ENCODE measurements around the gene CSF2.

Gene CSF2

GRCh38 chr5:132069994-132070393, 3.6 kb upstream of the CSF2 start:
- no peak for DNase-seq (ENCODE audit: low spot score)

- DNase-seq (ENCODE audit: low spot score), result no peak
Measured at GRCh38 chr5:132070460-132071337, 2.9 kb upstream of the CSF2 start.

- no peak for DNase-seq (ENCODE audit: low spot score)
Measured at GRCh38 chr5:132071338-132071707, 2.3 kb upstream of the CSF2 start.

DNA sequence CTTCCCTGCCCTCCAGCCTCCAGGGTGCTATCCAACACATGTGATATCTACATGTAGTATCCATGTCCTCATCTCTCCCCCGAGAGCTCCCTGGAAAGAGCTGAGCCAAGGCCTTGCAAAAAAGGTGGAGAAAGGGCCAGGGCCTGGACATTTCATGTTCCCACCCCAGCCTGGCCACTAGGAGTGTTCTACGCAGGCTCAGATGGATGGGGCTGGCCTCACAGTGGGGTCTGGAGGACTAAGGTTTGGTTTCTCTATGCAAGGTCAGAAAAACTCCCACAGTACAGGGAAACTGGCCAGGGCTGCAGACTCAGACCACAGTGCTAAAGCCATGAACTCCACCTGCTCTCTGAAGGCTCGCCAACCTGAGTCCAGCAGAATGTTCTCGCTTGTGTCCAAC, 1.5 kb upstream of the CSF2 start:
- DNase-seq (ENCODE audit: low spot score), result no peak

GRCh38 chr5:132072528-132072927, 1.1 kb upstream of the CSF2 start:
- DNase-seq (ENCODE audit: low spot score), result no peak

DNA sequence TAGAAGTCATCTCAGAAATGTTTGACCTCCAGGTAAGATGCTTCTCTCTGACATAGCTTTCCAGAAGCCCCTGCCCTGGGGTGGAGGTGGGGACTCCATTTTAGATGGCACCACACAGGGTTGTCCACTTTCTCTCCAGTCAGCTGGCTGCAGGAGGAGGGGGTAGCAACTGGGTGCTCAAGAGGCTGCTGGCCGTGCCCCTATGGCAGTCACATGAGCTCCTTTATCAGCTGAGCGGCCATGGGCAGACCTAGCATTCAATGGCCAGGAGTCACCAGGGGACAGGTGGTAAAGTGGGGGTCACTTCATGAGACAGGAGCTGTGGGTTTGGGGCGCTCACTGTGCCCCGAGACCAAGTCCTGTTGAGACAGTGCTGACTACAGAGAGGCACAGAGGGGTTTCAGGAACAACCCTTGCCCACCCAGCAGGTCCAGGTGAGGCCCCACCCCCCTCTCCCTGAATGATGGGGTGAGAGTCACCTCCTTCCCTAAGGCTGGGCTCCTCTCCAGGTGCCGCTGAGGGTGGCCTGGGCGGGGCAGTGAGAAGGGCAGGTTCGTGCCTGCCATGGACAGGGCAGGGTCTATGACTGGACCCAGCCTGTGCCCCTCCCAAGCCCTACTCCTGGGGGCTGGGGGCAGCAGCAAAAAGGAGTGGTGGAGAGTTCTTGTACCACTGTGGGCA, 642 bp downstream of the CSF2 start:
- DNase-seq (ENCODE audit: low spot score), result no peak

DNA sequence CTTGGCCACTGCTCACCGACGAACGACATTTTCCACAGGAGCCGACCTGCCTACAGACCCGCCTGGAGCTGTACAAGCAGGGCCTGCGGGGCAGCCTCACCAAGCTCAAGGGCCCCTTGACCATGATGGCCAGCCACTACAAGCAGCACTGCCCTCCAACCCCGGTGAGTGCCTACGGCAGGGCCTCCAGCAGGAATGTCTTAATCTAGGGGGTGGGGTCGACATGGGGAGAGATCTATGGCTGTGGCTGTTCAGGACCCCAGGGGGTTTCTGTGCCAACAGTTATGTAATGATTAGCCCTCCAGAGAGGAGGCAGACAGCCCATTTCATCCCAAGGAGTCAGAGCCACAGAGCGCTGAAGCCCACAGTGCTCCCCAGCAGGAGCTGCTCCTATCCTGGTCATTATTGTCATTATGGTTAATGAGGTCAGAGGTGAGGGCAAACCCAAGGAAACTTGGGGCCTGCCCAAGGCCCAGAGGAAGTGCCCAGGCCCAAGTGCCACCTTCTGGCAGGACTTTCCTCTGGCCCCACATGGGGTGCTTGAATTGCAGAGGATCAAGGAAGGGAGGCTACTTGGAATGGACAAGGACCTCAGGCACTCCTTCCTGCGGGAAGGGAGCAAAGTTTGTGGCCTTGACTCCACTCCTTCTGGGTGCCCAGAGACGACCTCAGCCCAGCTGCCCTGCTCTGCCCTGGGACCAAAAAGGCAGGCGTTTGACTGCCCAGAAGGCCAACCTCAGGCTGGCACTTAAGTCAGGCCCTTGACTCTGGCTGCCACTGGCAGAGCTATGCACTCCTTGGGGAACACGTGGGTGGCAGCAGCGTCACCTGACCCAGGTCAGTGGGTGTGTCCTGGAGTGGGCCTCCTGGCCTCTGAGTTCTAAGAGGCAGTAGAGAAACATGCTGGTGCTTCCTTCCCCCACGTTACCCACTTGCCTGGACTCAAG, 1.5 kb downstream of the CSF2 start:
- DNase-seq (ENCODE audit: low spot score), result no peak

GRCh38 chr5:132075719-132076077, 2.1 kb downstream of the CSF2 start:
- no peak for DNase-seq (ENCODE audit: low spot score)

GRCh38 chr5:132076202-132076830, 2.7 kb downstream of the CSF2 start:
- DNase-seq (ENCODE audit: low spot score), result no peak

GRCh38 chr5:132076983-132077382, 3.4 kb downstream of the CSF2 start:
- DNase-seq (ENCODE audit: low spot score), result no peak

DNA sequence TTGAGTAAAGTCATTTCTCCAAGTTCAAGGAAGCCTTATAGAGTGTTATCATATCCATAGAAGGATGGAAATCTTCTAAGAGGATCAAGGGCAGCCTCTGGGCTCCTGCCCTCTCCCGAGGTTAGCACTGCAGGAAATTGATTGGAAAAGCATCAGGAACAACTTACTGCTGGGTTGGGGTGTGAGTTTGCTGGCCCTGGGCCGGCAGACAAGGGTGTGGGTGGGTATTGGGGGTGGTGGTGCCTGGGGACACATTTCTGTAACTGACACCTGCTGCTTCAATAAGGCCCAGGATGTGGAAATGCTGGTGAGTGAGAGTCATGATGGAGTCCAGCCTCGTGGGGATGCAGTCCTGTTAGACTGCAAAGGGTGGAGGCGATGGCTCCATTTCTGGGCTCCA, 5.5 kb downstream of the CSF2 start:
- DNase-seq (ENCODE audit: low spot score), result no peak

- no peak for DNase-seq (ENCODE audit: low spot score)
Measured at GRCh38 chr5:132079619-132080018, 6.0 kb downstream of the CSF2 start.

DNA sequence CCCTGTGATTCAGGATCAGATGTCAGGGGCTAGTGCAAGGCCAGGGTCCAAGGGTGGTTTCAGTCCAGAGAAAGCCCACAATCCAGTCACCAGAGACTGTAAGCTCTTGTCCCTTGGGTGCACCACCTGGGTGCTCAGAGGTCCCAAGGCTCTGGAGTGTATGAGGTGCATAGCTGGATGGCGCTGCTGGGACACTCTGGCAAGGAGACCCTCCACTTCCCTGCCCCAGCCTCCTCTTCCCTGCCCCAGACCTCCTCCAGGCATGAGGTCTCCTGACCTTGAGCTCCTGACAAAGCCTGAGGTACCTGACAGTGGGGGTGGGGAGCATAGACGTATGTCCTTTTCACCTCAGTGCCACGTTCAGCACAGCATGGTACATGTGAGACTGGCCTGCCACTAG, 7.0 kb downstream of the CSF2 start:
- no peak for DNase-seq (ENCODE audit: low spot score)

- DNase-seq (ENCODE audit: low spot score), result no peak
Measured at GRCh38 chr5:132081458-132081857, 7.9 kb downstream of the CSF2 start.

- DNase-seq (ENCODE audit: low spot score), result no peak
Measured at GRCh38 chr5:132082329-132083023, 8.9 kb downstream of the CSF2 start.

- no peak for DNase-seq (ENCODE audit: low spot score)
Measured at GRCh38 chr5:132083071-132083678, 9.6 kb downstream of the CSF2 start.

GRCh38 chr5:132085686-132086085, 12.1 kb downstream of the CSF2 start:
- DNase-seq (ENCODE audit: low spot score), result no peak

GRCh38 chr5:132086277-132086794, 12.7 kb downstream of the CSF2 start:
- peak; percentile 4 for DNase-seq (ENCODE audit: low spot score)

GRCh38 chr5:132087176-132087575, 13.6 kb downstream of the CSF2 start:
- DNase-seq (ENCODE audit: low spot score), result no peak

DNA sequence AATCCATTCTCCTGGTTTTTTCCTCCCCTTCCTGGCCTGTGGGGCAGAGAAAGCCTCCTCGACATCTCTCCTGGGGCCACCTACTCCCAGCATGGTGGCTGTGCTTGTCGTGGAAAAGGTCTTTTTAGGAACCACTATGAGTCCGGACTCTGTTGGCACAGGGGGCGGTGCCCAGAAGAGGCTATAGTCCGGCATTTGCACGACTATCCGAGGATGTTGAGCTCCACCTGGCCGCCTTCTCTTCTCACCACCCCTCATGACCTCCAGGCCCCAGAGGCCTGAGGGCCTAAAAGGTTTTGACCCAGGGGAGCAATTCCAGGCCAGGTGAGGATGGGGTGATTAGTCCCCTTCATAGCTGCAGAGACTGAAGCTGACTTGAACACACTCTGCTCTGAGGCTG, 14.1 kb downstream of the CSF2 start:
- DNase-seq (ENCODE audit: low spot score), result no peak

DNA sequence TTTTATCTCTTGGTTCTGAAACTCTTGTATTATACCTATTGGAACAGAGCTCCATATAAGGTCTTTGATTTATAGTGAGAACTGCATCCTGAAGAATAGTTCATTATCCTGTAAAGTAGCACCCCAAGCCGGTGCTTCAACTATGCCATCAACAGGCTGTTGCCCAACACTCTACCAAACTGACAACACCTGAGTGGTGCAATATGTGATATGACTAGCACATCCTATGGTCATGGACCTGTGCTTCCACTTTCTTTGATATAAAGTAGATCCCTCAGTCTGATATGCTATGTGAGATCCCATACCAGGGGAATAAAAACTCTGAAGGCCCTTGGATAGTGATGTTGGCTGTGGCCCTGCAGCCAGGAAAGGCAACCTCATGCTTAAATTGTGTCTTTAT, 15.8 kb downstream of the CSF2 start:
- DNase-seq (ENCODE audit: low spot score), result no peak

Data from putamen (tissue), 1 donor.